Kidney (tissue), 14 donors: ENCODE results near the gene TPM3. TPM values are rescaled to one million over a fixed set of nuclear protein-coding genes. Genes with fewer than 3 reads are reported as not detected.
A peak's percentile ranks its signal among the peaks of the same experiment; 100 is the strongest.

ENCODE experiments used
- DNase-seq, 5 donors: peaks; one replicate each; pipeline ENCODE4 v3.0.0-alpha.2; 2013 to 2020
- FAIRE-seq: peaks from 2 replicates; lab custom pipeline; 2012; peaks lifted over from hg19 to GRCh38; lab: Jason Lieb, UNC
- H3K27ac ChIP-seq, 2 donors: one replicate each; pipeline ENCODE4 v1.7.0; 2013; ENCODE audit warnings: low read depth in 2 of 2, low read length in 2 of 2, inconsistent platforms in 1 of 2
- H3K27me3 ChIP-seq: one replicate; pipeline ENCODE4 v1.7.1; 2013; ENCODE audit warnings: low read length, inconsistent platforms; ENCODE audit not compliant: control insufficient read depth, insufficient read depth
- H3K36me3 ChIP-seq, 3 donors: one replicate each; pipeline versions ENCODE4 v1.7.0 to v1.7.1; 2013; ENCODE audit warnings: low read length in 3 of 3, control low read depth in 1 of 3, inconsistent platforms in 1 of 3; ENCODE audit not compliant: insufficient read depth in 3 of 3, control insufficient read depth in 2 of 3
- H3K4me1 ChIP-seq, 3 donors: one replicate each; pipeline versions ENCODE4 v1.7.0 to v1.7.1; 2013; ENCODE audit warnings: low read length in 3 of 3, inconsistent platforms in 1 of 3, low read depth in 1 of 3; ENCODE audit not compliant: control insufficient read depth in 2 of 3, insufficient read depth in 2 of 3
- H3K4me3 ChIP-seq, 3 donors: one replicate each; pipeline versions ENCODE4 v1.7.0 to v1.8.1; 2013; ENCODE audit warnings: low read length in 3 of 3, control low read depth in 1 of 3, inconsistent platforms in 1 of 3
- H3K9ac ChIP-seq, 3 donors: one replicate each; pipeline versions ENCODE4 v1.7.0 to v1.7.1; 2013; ENCODE audit warnings: low read length in 3 of 3, control low read depth in 1 of 3, inconsistent platforms in 1 of 3
- H3K9me3 ChIP-seq, 3 donors: one replicate each; pipeline versions ENCODE4 v1.7.0 to v1.7.1; 2013; ENCODE audit warnings: low read length in 3 of 3, control low read depth in 1 of 3, inconsistent platforms in 1 of 3; ENCODE audit not compliant: control insufficient read depth in 2 of 3, insufficient read depth in 1 of 3
- CTCF ChIP-seq: IDR thresholded peaks from 3 replicates; pipeline ENCODE4 v1.5.1; 2012; ENCODE audit warnings: mild to moderate bottlenecking, moderate library complexity, borderline replicate concordance; ENCODE audit not compliant: insufficient read depth; ENCODE audit errors: extremely low read depth
- intact Hi-C: fragments of 100-400 bp; cut with DNase I; formaldehyde crosslinking; loops from one replicate; pipeline ENCODE4 v1.11.1; 2022
- polyA plus RNA-seq: library from polyadenylated mRNA; stranded (reverse); fragments of 350-450 nt; fragmentation: Illumina TruSeq; extraction: RNeasy Lipid Tissue Mini Kit (QIAGEN cat#74804); gene quantifications from one replicate; pipeline ENCODE4 v1.2.3, GENCODE V29; 2014; ENCODE audit warnings: low read depth, low replicate concordance; ENCODE audit not compliant: insufficient read depth
- total RNA-seq: library from RNA; stranded (reverse); fragmentation: NEBNext Ultra II Directional; extraction: Animal tissue kit (Norgen Biotek cat#: 25700); gene quantifications from one replicate; pipeline ENCODE4 v1.2.1, GENCODE V29; 2021
- donor health status: control.
- donor health status: control.
- donor health status: control.
- donor health status: control.
- donor health status: control.
- donor health status: DM: yes; HTN: yes; CAD: no.
- donor health status: Normal renal cell carcinoma (clear cell type).

Gene TPM3
- total and polyA plus RNA-seq, 2 donors from 2014 or later = 156 to 315 TPM

DNA sequence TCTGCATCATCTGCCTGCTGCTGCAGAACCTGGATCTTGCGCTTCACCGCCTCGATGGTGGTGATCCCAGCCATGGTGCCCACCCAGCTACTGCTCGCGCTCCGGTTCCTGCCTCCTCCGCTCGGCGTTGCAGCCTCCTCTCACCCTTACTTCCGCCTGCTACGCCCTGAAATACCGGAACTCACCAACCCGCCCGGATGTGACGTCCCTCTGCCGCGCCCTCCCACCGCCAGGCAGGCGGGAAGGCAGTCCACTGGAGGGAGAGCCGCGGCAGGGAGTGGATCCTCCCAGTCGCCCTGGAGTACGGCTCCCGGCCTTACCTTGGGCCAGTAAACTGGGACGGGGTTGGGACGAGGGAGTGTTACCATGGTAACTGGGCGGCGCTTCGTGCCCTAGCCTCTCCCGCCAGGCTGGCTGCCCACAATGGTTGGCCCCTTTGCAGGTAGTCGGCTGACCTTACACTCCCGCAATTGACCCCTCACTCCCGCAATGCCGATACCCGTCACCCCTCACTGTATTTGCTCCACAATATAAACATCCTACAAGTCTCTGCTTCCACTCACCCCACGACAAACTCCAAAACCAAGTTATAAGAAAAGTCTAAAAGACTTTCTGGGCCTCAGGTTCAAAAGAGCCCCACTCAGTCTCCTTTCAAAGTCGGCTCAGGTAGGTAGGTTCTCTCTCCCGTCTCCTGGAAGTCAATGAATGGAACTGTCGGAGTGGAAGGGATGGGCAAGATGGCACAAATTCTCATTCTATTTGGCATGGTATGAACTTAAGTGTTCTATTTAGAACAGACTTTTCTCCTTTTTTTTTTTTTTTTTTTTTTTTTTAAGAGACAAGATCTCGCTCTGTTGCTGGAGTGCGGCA, 8.6 kb downstream of the TPM3 start:
- Histone ChIP-seq H3K4me1 (peaks cover 3 to 32% (median 23%) of the 10 kb centered on the region in 3 donors), H3K4me3 (peak overlapping the region; percentile 90 to 96 (median 96)), H3K36me3 (peaks cover 0 to 2% (median 0%) of the 10 kb centered on the region in 3 donors), H3K27ac (peak overlapping the region; percentile 86 to 87), H3K9ac (peak overlapping the region; percentile 61 to 91 (median 90)), H3K27me3 (no peaks in the 10 kb centered on the region), H3K9me3 (no peaks in the 10 kb centered on the region)
- no peak for FAIRE-seq
- no peak for TF ChIP-seq CTCF
- DNase-seq = peak; percentile 98 to 99 (median 99)
- intact Hi-C loops = no loop called here

GRCh38 chr1:154182344-154183045, 9.4 kb downstream of the TPM3 start:
- no peak for TF ChIP-seq CTCF
- H3K36me3 ChIP-seq = peaks cover 0 to 2% (median 0%) of the 10 kb centered on the region in 3 donors
- H3K9me3 ChIP-seq = no peaks in the 10 kb centered on the region
- peak; percentile 48 to 92 (median 78) for DNase-seq
- peak overlapping the region; percentile 90 to 96 (median 96) for H3K4me3 ChIP-seq
- H3K4me1 ChIP-seq = peaks cover 3 to 37% (median 28%) of the 10 kb centered on the region in 3 donors
- intact Hi-C loops = no loop called here
- FAIRE-seq = no peak
- peak overlapping the region; percentile 61 to 91 (median 90) for H3K9ac ChIP-seq
- H3K27me3 ChIP-seq = no peaks in the 10 kb centered on the region
- peak overlapping the region; percentile 86 to 87 for H3K27ac ChIP-seq

- intact Hi-C loops = no loop called here
Observed at GRCh38 chr1:154181944-154182343, 10.0 kb downstream of the TPM3 start.

More at GRCh38 chr1:154181944-154182343, 10.0 kb downstream of the TPM3 start:
- Histone ChIP-seq H3K36me3 (peaks cover 0 to 2% (median 0%) of the 10 kb centered on the region in 3 donors), H3K27ac (peak overlapping the region; percentile 86 to 87), H3K27me3 (no peaks in the 10 kb centered on the region), H3K9ac (peak overlapping the region; percentile 61 to 91 (median 90)), H3K4me1 (peaks cover 3 to 42% (median 33%) of the 10 kb centered on the region in 3 donors), H3K9me3 (no peaks in the 10 kb centered on the region), H3K4me3 (peak overlapping the region; percentile 90 to 96 (median 96))
- FAIRE-seq (no peak), DNase-seq (no peak)
- TF ChIP-seq CTCF = no peak
